ENCODE data around the gene IFRD2. TPM values are rescaled to one million over a fixed set of nuclear protein-coding genes. Genes with fewer than 3 reads are reported as not detected.
A peak's percentile ranks its signal among the peaks of the same experiment; 100 is the strongest.

IFRD2 gene
- total and polyA plus RNA-seq, 9 of the 15 experiments (the other 6 are each of a cell fraction or from before 2014, with no cell fraction given), result 30.5 to 115 (median 52.8) TPM

- POLR2A ChIA-PET, result interaction anchor here (0.6 kb wide), 1 partner anchor 106 kb away, joined by 3 read pairs; no protein-coding TSS in a partner anchor
- no peak for TF ChIP-seq U2AF2 (optimal IDR thresholded peaks at IDR 0.05; ENCODE audit: low read depth, low read length)
- TF ChIP-seq, protein P1, sequence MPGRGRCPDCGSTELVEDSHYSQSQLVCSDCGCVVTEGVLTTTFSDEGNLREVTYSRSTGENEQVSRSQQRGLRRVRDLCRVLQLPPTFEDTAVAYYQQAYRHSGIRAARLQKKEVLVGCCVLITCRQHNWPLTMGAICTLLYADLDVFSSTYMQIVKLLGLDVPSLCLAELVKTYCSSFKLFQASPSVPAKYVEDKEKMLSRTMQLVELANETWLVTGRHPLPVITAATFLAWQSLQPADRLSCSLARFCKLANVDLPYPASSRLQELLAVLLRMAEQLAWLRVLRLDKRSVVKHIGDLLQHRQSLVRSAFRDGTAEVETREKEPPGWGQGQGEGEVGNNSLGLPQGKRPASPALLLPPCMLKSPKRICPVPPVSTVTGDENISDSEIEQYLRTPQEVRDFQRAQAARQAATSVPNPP (IDR thresholded peaks at IDR 0.05; ENCODE audit: borderline replicate concordance, insufficient read depth, insufficient read length), result no peak
- TF ChIP-seq FOXM1 (IDR thresholded peaks at IDR 0.05; ENCODE audit: low read depth), result no peak
- no peak for TF ChIP-seq FOXM1 (CRISPR knock-in tag; IDR thresholded peaks at IDR 0.05; ENCODE audit: low read depth)
- TF ChIP-seq ZNF507 (tag; conservative IDR thresholded peaks at IDR 0.05), result no peak
- no peak for TF ChIP-seq DIDO1 (tag; IDR thresholded peaks at IDR 0.05; ENCODE audit: low read depth)
- no peak for TF ChIP-seq GATA2 (CRISPR knock-in tag; IDR thresholded peaks at IDR 0.05)
- TF ChIP-seq, protein P2, sequence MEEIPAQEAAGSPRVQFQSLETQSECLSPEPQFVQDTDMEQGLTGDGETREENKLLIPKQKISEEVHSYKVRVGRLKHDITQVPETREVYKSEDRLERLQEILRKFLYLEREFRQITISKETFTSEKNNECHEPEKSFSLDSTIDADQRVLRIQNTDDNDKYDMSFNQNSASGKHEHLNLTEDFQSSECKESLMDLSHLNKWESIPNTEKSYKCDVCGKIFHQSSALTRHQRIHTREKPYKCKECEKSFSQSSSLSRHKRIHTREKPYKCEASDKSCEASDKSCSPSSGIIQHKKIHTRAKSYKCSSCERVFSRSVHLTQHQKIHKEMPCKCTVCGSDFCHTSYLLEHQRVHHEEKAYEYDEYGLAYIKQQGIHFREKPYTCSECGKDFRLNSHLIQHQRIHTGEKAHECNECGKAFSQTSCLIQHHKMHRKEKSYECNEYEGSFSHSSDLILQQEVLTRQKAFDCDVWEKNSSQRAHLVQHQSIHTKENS (CRISPR knock-in tag; IDR thresholded peaks at IDR 0.05), result no peak
- intact Hi-C loops (cut with micrococcal nuclease) (no loop called here), in situ Hi-C loops (cut with MboI) (no loop called here)
- no TSS peak for BruUV-seq (replicated peaks)
- Histone ChIP-seq H3K79me2 (ENCODE audit: control insufficient read depth, insufficient read depth, low read length) (peaks cover 44% of the 10 kb centered on the region), H3K9ac (ENCODE audit: insufficient read depth in 1 of 2, low read depth in 2 of 2, low read length in 2 of 2) (peak overlapping the region in 1 of 2 experiments; percentile 38; a peak in 2 of 4 replicates), H3K4me2 (ENCODE audit: insufficient read depth, low read length) (peak overlapping the region; percentile 43; the same call in 1 of the 2 replicates), H3K4me1 (replicated peaks in 1 of 2; ENCODE audit: control insufficient read depth in 2 of 2, insufficient read depth in 2 of 2, low read length in 2 of 2) (peaks cover 51 to 66% of the 10 kb centered on the region in 2 experiments), H3K27me3 (ENCODE audit: control insufficient read depth in 2 of 2, insufficient read depth in 2 of 2, low read length in 2 of 2) (no peaks in the 10 kb centered on the region), H3K36me3 (ENCODE audit: control insufficient read depth, insufficient read depth, low read length) (peaks cover 7% of the 10 kb centered on the region; the same call in 1 of the 3 replicates), H3K9me1 (ENCODE audit: control insufficient read depth, insufficient read depth, low read length) (no peaks in the 10 kb centered on the region), H3K9me3 (replicated peaks; ENCODE audit: control insufficient read depth, insufficient read depth, low read depth, low read length) (no peaks in the 10 kb centered on the region), H3K4me3 (no peak overlapping the region), H4K20me1 (replicated peaks; ENCODE audit: control insufficient read depth, insufficient read depth, low read length) (no peaks in the 10 kb centered on the region), H3K27ac (ENCODE audit: extremely low read depth, low read depth, low read length) (peak overlapping the region; percentile 33; the same call in 2 of the 3 replicates), H2AFZ (ENCODE audit: low read depth, low read length) (no peak overlapping the region)
- WGBS (ENCODE audit: insufficient coverage, low coverage, missing lambda C conversion rate), result 57% methylated on average over 1 of the region's 3 CpGs
- FAIRE-seq, result no peak
- DNase-seq (ENCODE audit: extremely low read depth in 1 of 4, low spot score in 3 of 4), result no peak
- no peak for ATAC-seq
- CTCF ChIA-PET (ENCODE audit: low intra/inter-chr PET ratio), result no interaction called here
Measured at GRCh38 chr3:50242381-50242770, 49.9 kb downstream of the IFRD2 start.
